Spleen (tissue), 7 donors: Measurements from ENCODE around the gene GGNBP2.

Source experiments
- POLR2A ChIP-seq, 3 donors: fragments of 450-650 bp; IDR thresholded peaks; one replicate each; pipeline ENCODE4 v1.5.1; 2017; ENCODE audit warnings: antibody characterized with exemption in 3 of 3, mild to moderate bottlenecking in 1 of 3
- TF ChIP-seq, protein P1 (sequence below), 11 experiments: fragments of 200-600 bp in 7 of 11; fragments of 450-650 bp in 4 of 11; sonication (generic) in 4 of 11; IDR thresholded peaks in 8 of 11; conservative IDR thresholded peaks in 3 of 11; 1 replicate in 7 of 11; 2 replicates in 4 of 11; pipeline versions ENCODE4 v1.4.0 to v1.8.0; 2016 to 2021; ENCODE audit warnings: antibody characterized with exemption in 11 of 11, inconsistent platforms in 4 of 11, mild to moderate bottlenecking in 1 of 11
- donor health status: DM: no; HTN: no; CAD: no; lungs with moderate emphysema.
- donor health status: DM: no; HTN: no; CAD: no.
- donor health status: DM: no; HTN: no; CAD: no.

DNA sequence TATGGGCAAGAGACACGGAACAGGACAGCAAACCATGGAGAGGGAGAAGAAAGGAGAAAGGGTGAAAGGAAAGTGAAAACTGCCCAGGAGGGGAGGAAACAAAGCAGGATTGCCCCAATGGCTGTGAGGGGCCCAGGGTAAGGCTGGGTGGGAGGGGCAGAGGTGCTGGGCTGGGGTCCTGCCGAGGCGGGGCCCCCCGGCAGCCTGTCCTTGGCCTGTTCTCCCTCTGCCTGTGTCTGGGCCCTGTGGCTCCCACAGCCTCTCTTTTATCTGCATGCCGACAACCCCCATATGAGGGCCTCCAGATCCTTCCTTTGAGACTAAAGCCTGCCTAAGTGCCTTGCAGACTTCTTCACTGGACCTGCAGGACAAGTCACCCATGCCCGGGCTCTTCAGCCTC lies 42.8 kb upstream of the GGNBP2 start:
- TF ChIP-seq POLR2A (IDR thresholded peaks at IDR 0.05), result no peak
- TF ChIP-seq, protein P1, sequence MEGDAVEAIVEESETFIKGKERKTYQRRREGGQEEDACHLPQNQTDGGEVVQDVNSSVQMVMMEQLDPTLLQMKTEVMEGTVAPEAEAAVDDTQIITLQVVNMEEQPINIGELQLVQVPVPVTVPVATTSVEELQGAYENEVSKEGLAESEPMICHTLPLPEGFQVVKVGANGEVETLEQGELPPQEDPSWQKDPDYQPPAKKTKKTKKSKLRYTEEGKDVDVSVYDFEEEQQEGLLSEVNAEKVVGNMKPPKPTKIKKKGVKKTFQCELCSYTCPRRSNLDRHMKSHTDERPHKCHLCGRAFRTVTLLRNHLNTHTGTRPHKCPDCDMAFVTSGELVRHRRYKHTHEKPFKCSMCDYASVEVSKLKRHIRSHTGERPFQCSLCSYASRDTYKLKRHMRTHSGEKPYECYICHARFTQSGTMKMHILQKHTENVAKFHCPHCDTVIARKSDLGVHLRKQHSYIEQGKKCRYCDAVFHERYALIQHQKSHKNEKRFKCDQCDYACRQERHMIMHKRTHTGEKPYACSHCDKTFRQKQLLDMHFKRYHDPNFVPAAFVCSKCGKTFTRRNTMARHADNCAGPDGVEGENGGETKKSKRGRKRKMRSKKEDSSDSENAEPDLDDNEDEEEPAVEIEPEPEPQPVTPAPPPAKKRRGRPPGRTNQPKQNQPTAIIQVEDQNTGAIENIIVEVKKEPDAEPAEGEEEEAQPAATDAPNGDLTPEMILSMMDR (IDR thresholded peaks at IDR 0.05 in 8 of 11, conservative IDR thresholded peaks at IDR 0.05 in 3 of 11), result no peak
